A673 (cell line): ENCODE measurements around the gene ACCSL.

Experiments
- EZH2 ChIP-seq: fragments of 200-600 bp; sonication (generic); IDR thresholded peaks from 2 replicates; pipeline ENCODE4 v1.6.1; 2017; ENCODE audit warnings: borderline replicate concordance, low read depth, mild to moderate bottlenecking, mixed read lengths, antibody characterized with exemption, low read length; ENCODE audit not compliant: poor library complexity, severe bottlenecking
- TF ChIP-seq, protein P1 (sequence below): fragments of 300-800, 200-600 bp; sonication (generic); conservative IDR thresholded peaks from 2 replicates; pipeline ENCODE4 v1.5.1; 2017; ENCODE audit warnings: low read depth, mild to moderate bottlenecking, antibody characterized with exemption, low read length, moderate library complexity, mixed read lengths

DNA sequence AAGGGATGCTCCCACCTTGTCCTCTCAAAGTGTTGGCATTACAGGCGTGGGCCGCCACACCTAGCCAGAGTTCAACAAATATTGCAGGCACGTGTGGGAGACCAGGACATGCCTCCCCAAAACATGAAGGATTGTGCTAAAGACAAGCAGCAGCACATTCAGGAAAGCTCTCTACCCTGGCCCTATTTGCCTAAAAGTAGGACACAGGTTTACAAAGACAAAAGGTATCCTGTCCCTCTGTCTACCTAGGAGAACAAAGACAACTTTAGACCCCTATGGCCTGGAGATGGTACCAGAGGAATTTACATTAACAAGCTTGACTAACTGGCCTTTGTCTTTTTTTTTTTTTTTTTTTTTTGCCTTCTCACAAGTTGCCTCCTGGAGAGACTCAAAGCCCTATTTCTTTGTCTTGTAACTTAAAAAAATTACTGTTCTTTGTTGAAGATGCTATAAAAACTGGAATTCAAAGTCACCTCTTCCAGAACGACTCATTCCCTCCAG lies 17.4 kb downstream of the ACCSL start:
- TF ChIP-seq, protein P1, sequence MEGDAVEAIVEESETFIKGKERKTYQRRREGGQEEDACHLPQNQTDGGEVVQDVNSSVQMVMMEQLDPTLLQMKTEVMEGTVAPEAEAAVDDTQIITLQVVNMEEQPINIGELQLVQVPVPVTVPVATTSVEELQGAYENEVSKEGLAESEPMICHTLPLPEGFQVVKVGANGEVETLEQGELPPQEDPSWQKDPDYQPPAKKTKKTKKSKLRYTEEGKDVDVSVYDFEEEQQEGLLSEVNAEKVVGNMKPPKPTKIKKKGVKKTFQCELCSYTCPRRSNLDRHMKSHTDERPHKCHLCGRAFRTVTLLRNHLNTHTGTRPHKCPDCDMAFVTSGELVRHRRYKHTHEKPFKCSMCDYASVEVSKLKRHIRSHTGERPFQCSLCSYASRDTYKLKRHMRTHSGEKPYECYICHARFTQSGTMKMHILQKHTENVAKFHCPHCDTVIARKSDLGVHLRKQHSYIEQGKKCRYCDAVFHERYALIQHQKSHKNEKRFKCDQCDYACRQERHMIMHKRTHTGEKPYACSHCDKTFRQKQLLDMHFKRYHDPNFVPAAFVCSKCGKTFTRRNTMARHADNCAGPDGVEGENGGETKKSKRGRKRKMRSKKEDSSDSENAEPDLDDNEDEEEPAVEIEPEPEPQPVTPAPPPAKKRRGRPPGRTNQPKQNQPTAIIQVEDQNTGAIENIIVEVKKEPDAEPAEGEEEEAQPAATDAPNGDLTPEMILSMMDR: no peak
- no peak for TF ChIP-seq EZH2
